Activated gamma-delta T cell (primary cell): Measurements from ENCODE around the gene JAML.

ENCODE experiments used
- DNase-seq: peaks from one replicate; lab custom pipeline; 2025; lab: John Stamatoyannopoulos, UW

Gene JAML

DNA sequence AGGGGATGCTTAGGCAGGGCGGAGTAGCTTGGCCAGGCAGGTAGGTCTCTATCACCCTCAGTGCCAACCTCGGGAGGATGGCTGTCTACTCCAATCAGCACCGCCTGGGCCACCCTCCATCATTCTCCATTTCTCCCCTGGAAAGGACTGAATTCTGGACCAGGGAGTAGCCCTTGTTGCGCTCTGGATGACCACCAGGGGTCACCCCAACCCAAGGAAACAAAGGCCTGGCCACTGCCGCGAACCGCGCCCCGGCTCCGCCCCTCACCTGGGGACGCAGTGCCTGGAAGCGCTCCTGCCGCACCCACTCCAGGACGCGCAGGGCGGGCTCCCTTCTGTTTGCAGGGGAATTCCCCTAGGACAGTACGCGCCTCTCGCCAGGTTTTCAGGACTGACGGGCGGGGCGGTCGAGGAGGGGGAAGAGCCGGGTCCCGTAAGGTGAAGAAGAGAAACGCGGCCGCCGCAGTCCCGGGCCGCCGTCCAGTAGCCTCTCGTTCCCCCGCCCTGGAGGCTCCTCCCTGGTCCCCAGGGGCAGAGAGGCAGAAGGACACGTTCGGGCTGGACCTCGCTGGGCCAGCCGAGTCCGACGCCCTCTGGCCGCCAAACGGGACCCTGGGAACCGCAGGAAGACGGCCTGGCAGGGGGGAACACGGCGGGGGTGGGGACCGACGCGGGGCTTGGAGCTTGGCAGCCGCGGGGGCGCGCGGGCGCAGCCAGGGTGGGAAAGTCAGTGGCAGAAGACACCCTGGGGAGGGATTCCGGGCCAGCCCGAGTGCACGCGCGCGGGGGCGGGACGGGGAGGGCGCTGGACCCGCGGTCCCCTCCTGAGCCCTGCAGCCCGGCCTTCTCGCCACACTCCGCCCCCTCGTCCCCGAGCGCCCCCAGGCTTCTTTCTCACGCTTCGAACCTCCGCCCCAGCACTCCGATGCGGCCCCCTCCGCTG lies 79.3 kb downstream of the JAML start:
- DNase-seq: peak; percentile 58

- DNase-seq: no peak
These were observed 80.2 kb downstream of the JAML start for GRCh38 chr11:118144301-118145268.
